Stomach (tissue), 4 donors: ENCODE results near the gene KERA.

ENCODE experiments used
- EP300 ChIP-seq: sonication (generic); formaldehyde crosslinking; IDR thresholded peaks from one replicate; pipeline ENCODE4 v1.6.1; 2017; ENCODE audit warnings: antibody characterized with exemption
- POLR2A ChIP-seq, 4 donors: fragments of 450-650 bp; IDR thresholded peaks; one replicate each; pipeline ENCODE4 v1.6.1; 2016; ENCODE audit warnings: antibody characterized with exemption in 4 of 4, control low read depth in 2 of 4, mild to moderate bottlenecking in 1 of 4, moderate library complexity in 1 of 4
- TF ChIP-seq, protein P1 (sequence below), 7 experiments: fragments of 450-650 bp in 4 of 7; fragments of 200-600 bp in 3 of 7; sonication (generic) in 3 of 7; IDR thresholded peaks; one replicate each; pipeline ENCODE4 v1.5.1; 2016 to 2019; ENCODE audit warnings: antibody characterized with exemption in 7 of 7, control low read depth in 2 of 7, mild to moderate bottlenecking in 1 of 7

DNA sequence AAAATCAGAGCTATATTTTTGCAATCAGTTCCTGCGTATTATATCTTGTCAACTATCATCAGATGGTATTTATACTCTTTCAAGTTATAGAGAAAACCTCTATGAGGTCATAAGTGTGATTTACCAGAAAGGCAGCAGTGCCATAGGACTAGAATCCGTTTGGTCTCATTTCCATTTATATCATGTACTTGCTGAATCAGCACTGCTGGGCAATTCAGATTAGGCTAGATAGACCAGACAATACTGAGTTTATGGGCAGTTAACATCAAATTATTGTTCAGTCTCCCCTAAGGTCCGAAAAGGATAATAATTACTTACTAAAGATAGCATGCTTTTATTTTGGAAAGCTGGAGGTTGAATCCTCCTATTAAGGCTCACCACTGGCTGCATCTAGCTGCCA lies 6.8 kb upstream of the KERA start:
- TF ChIP-seq POLR2A (IDR thresholded peaks at IDR 0.05) (no peak), EP300 (no peak)
- TF ChIP-seq, protein P1, sequence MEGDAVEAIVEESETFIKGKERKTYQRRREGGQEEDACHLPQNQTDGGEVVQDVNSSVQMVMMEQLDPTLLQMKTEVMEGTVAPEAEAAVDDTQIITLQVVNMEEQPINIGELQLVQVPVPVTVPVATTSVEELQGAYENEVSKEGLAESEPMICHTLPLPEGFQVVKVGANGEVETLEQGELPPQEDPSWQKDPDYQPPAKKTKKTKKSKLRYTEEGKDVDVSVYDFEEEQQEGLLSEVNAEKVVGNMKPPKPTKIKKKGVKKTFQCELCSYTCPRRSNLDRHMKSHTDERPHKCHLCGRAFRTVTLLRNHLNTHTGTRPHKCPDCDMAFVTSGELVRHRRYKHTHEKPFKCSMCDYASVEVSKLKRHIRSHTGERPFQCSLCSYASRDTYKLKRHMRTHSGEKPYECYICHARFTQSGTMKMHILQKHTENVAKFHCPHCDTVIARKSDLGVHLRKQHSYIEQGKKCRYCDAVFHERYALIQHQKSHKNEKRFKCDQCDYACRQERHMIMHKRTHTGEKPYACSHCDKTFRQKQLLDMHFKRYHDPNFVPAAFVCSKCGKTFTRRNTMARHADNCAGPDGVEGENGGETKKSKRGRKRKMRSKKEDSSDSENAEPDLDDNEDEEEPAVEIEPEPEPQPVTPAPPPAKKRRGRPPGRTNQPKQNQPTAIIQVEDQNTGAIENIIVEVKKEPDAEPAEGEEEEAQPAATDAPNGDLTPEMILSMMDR (IDR thresholded peaks at IDR 0.05) = no peak
